ENCODE data around the gene EFCAB5. TPM values are rescaled to one million over a fixed set of nuclear protein-coding genes. Genes with fewer than 3 reads are reported as not detected.

The EFCAB5 gene
- total and polyA plus RNA-seq, 2 donors (not counting 1 experiment from before 2014, with no cell fraction given): 0.54 to 3.0 TPM

GRCh38 chr17:30041551-30041950 is 100.1 kb downstream of the EFCAB5 start:
- Histone ChIP-seq H3K36me3 (replicated peaks in 1 of 2; ENCODE audit: control extremely low read depth in 1 of 2, control insufficient read depth in 1 of 2, extremely low read depth in 1 of 2, insufficient read depth in 2 of 2, low read length in 1 of 2) (no peaks in the 10 kb centered on the region), H3K9ac (ENCODE audit: low read length) (no peak overlapping the region), H2AFZ (ENCODE audit: insufficient read depth, low read depth, low read length, poor library complexity, severe bottlenecking) (no peak overlapping the region), H3K79me2 (ENCODE audit: control insufficient read depth, insufficient read depth, low read length) (no peaks in the 10 kb centered on the region), H4K20me1 (ENCODE audit: control insufficient read depth, insufficient read depth, low read length, poor library complexity, severe bottlenecking) (no peaks in the 10 kb centered on the region), H3K4me1 (ENCODE audit: control insufficient read depth in 2 of 2, insufficient read depth in 2 of 2, low read length in 2 of 2) (peaks cover 12 to 13% of the 10 kb centered on the region in 2 donors), H3K27ac (ENCODE audit: low read length in 2 of 2) (no peak overlapping the region), H3K4me3 (ENCODE audit: control extremely low read depth in 1 of 5, extremely low read depth in 1 of 5, insufficient read depth in 1 of 5, low read depth in 2 of 5, low read length in 4 of 5) (no peak overlapping the region), H3K4me2 (replicated peaks; ENCODE audit: low read depth, low read length, poor library complexity, severe bottlenecking) (no peak overlapping the region), H3K9me3 (ENCODE audit: control extremely low read depth in 1 of 3, control insufficient read depth in 2 of 3, insufficient read depth in 1 of 3, low read length in 2 of 3) (no peaks in the 10 kb centered on the region), H3K27me3 (replicated peaks in 1 of 4; ENCODE audit: control extremely low read depth in 1 of 4, control insufficient read depth in 3 of 4, insufficient read depth in 4 of 4, low read length in 3 of 4) (no peaks in the 10 kb centered on the region)
- intact Hi-C loops (cut with micrococcal nuclease): no loop called here
- DNase-seq: no peak
- H3K27me3 Mint-ChIP-seq: no peaks in the 10 kb centered on the region
- no peak overlapping the region for H3K27ac Mint-ChIP-seq
- H3K4me1 Mint-ChIP-seq: peaks cover 18% of the 10 kb centered on the region
- ChIA-PET POLR2A (no interaction called here), CTCF (no interaction called here)
- ATAC-seq (ENCODE audit: low read depth): no peak
- no peaks in the 10 kb centered on the region for H3K9me3 Mint-ChIP-seq (ENCODE audit: insufficient read depth)
- TF ChIP-seq EZH2 (IDR thresholded peaks at IDR 0.05; ENCODE audit: borderline replicate concordance, insufficient read depth, low read depth, low read length, poor library complexity, severe bottlenecking): no peak
- TF ChIP-seq, protein P1, sequence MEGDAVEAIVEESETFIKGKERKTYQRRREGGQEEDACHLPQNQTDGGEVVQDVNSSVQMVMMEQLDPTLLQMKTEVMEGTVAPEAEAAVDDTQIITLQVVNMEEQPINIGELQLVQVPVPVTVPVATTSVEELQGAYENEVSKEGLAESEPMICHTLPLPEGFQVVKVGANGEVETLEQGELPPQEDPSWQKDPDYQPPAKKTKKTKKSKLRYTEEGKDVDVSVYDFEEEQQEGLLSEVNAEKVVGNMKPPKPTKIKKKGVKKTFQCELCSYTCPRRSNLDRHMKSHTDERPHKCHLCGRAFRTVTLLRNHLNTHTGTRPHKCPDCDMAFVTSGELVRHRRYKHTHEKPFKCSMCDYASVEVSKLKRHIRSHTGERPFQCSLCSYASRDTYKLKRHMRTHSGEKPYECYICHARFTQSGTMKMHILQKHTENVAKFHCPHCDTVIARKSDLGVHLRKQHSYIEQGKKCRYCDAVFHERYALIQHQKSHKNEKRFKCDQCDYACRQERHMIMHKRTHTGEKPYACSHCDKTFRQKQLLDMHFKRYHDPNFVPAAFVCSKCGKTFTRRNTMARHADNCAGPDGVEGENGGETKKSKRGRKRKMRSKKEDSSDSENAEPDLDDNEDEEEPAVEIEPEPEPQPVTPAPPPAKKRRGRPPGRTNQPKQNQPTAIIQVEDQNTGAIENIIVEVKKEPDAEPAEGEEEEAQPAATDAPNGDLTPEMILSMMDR (IDR thresholded peaks at IDR 0.05): no peak
- no peak overlapping the region for H3K4me3 Mint-ChIP-seq

DNA sequence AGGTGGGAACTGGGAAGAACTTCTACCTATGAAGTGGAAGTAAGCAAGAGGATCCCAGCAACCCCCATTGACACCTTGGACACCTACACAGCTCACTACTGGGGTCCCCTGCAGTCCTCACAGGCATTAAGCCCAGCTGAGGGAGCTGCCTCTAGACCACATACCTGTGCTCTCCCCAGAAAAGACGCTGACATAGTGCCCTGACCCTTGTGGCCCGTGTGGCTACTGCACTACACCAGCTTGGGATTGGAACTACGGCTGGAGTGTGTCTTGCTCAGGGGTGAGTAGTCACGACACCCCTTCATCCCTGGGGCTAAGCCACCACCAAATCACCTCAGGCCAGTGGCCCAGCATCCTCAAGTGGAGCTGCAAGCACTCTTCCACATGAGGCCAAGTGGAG is 120.9 kb downstream of the EFCAB5 start:
- no peak overlapping the region for H3K9ac ChIP-seq (ENCODE audit: low read length)
- no peak overlapping the region for H3K27ac ChIP-seq (ENCODE audit: low read length in 2 of 2)
- H3K4me1 ChIP-seq (ENCODE audit: control insufficient read depth in 2 of 2, insufficient read depth in 2 of 2, low read length in 2 of 2): no peaks in the 10 kb centered on the region
- Mint-ChIP-seq H3K9me3 (ENCODE audit: insufficient read depth) (peaks cover 16% of the 10 kb centered on the region), H3K4me1 (no peaks in the 10 kb centered on the region), H3K27ac (no peak overlapping the region), H3K27me3 (peaks cover 28% of the 10 kb centered on the region), H3K4me3 (no peak overlapping the region)
- DNase-seq (no peak), ATAC-seq (ENCODE audit: low read depth) (no peak)
- intact Hi-C loops (cut with micrococcal nuclease): no loop called here
- peaks cover 0 to 9% (median 6%) of the 10 kb centered on the region in 4 experiments for H3K27me3 ChIP-seq (replicated peaks in 1 of 4; ENCODE audit: control extremely low read depth in 1 of 4, control insufficient read depth in 3 of 4, insufficient read depth in 4 of 4, low read length in 3 of 4)
- H4K20me1 ChIP-seq (ENCODE audit: control insufficient read depth, insufficient read depth, low read length, poor library complexity, severe bottlenecking): no peaks in the 10 kb centered on the region
- no peaks in the 10 kb centered on the region for H3K79me2 ChIP-seq (ENCODE audit: control insufficient read depth, insufficient read depth, low read length)
- H3K4me3 ChIP-seq (ENCODE audit: control extremely low read depth in 1 of 5, extremely low read depth in 1 of 5, insufficient read depth in 1 of 5, low read depth in 2 of 5, low read length in 4 of 5): no peak overlapping the region
- 90% methylated on average over 3 of the region's 4 CpGs for WGBS (ENCODE audit: insufficient coverage)
- peaks cover 4 to 25% (median 23%) of the 10 kb centered on the region in 3 donors for H3K9me3 ChIP-seq (ENCODE audit: control extremely low read depth in 1 of 3, control insufficient read depth in 2 of 3, insufficient read depth in 1 of 3, low read length in 2 of 3)
- no peak for TF ChIP-seq EZH2 (IDR thresholded peaks at IDR 0.05; ENCODE audit: borderline replicate concordance, insufficient read depth, low read depth, low read length, poor library complexity, severe bottlenecking)
- H3K36me3 ChIP-seq (replicated peaks in 1 of 2; ENCODE audit: control extremely low read depth in 1 of 2, control insufficient read depth in 1 of 2, extremely low read depth in 1 of 2, insufficient read depth in 2 of 2, low read length in 1 of 2): no peaks in the 10 kb centered on the region
- no peak overlapping the region for H3K4me2 ChIP-seq (replicated peaks; ENCODE audit: low read depth, low read length, poor library complexity, severe bottlenecking)
- ChIA-PET POLR2A (no interaction called here), CTCF (no interaction called here)
- no peak overlapping the region for H2AFZ ChIP-seq (ENCODE audit: insufficient read depth, low read depth, low read length, poor library complexity, severe bottlenecking)
